PC-9 (cell line): Measurements from ENCODE around the gene IP6K3. TPM values are rescaled to one million over a fixed set of nuclear protein-coding genes. Genes with fewer than 3 reads are reported as not detected.

ENCODE experiments used
- BruUV-seq: library from RNA; stranded (reverse); fragments of 400-500 nt; replicated peaks from 2 replicates; lab custom pipeline; 2021; lab: Mats Ljungman, UMichigan
- CTCF ChIA-PET: fragments of 300-600 bp; sonication (Branson Sonifier 250); formaldehyde crosslinking; loops from one replicate; lab custom pipeline; 2022; ENCODE audit warnings: antibody characterized with exemption; lab: Charles Lee
- POLR2A ChIA-PET: fragments of 300-600 bp; sonication (Branson Sonifier 250); formaldehyde crosslinking; loops from one replicate; lab custom pipeline; 2022; ENCODE audit warnings: antibody characterized with exemption; ENCODE audit not compliant: unreplicated experiment; lab: Charles Lee
- DNase-seq, 2 experiments: peaks; one replicate each; pipeline versions ENCODE4 v3.0.0 to v3.0.0-alpha.2; 2015 to 2022; ENCODE audit warnings: mixed read lengths in 1 of 2
- H2AFZ ChIP-seq: fragments of 200-600 bp; sonication (generic); 2 replicates; pipeline ENCODE4 v1.8.1; 2017; ENCODE audit warnings: antibody characterized with exemption
- H3F3A ChIP-seq: fragments of 200-600 bp; sonication (generic); 2 replicates; pipeline ENCODE4 v1.8.1; 2017; ENCODE audit warnings: antibody characterized with exemption, mild to moderate bottlenecking, low read depth; ENCODE audit not compliant: insufficient read depth
- H3K27ac ChIP-seq: fragments of 200-600 bp; sonication (generic); 2 replicates; pipeline ENCODE4 v1.6.1; 2016; ENCODE audit warnings: mixed run types
- H3K27me3 ChIP-seq: fragments of 200-600 bp; sonication (generic); 2 replicates; pipeline ENCODE4 v1.6.1; 2016; ENCODE audit warnings: low read depth, mixed run types; ENCODE audit not compliant: insufficient read depth
- H3K36me3 ChIP-seq: fragments of 200-600 bp; sonication (generic); 2 replicates; pipeline ENCODE4 v1.6.1; 2016; ENCODE audit warnings: low read depth, mixed run types
- H3K4me1 ChIP-seq: fragments of 200-600 bp; sonication (generic); replicated peaks from 2 replicates; pipeline ENCODE4 v1.6.1; 2016; ENCODE audit warnings: mixed run types; ENCODE audit not compliant: insufficient read depth
- H3K4me2 ChIP-seq: fragments of 200-600 bp; sonication (generic); 2 replicates; pipeline ENCODE4 v1.6.1; 2017; ENCODE audit warnings: mixed run types
- H3K4me3 ChIP-seq: fragments of 200-600 bp; sonication (generic); 2 replicates; pipeline ENCODE4 v1.6.1; 2016; ENCODE audit warnings: mixed run types
- H3K79me2 ChIP-seq: fragments of 200-600 bp; sonication (generic); 2 replicates; pipeline ENCODE4 v1.6.1; 2017; ENCODE audit warnings: low read depth, mixed run types
- H3K9me2 ChIP-seq: fragments of 200-600 bp; sonication (generic); 2 replicates; pipeline ENCODE4 v1.8.1; 2017; ENCODE audit warnings: mild to moderate bottlenecking; ENCODE audit not compliant: insufficient read depth
- H3K9me3 ChIP-seq: fragments of 200-600 bp; sonication (generic); 2 replicates; pipeline ENCODE4 v1.8.1; 2016; ENCODE audit warnings: low read depth; ENCODE audit not compliant: insufficient read depth
- H4K20me1 ChIP-seq: fragments of 200-600 bp; sonication (generic); 2 replicates; pipeline ENCODE4 v1.8.1; 2017; ENCODE audit not compliant: insufficient read depth
- EZH2 ChIP-seq: fragments of 200-600 bp; sonication (generic); IDR thresholded peaks from 2 replicates; pipeline ENCODE4 v1.8.0; 2017; ENCODE audit warnings: antibody characterized with exemption, low read depth
- intact Hi-C: fragments of 100-400 bp; cut with micrococcal nuclease; formaldehyde crosslinking; loops from one replicate; pipeline ENCODE4 v1.10.0; 2022; ENCODE audit not compliant: unreplicated experiment
- total RNA-seq: library from RNA; stranded (reverse); gene quantifications from 2 replicates; pipeline ENCODE4 v1.2.3, GENCODE V29; 2021
- TF ChIP-seq, protein P1 (sequence below): fragments of 200-600 bp; sonication (generic); conservative IDR thresholded peaks from 2 replicates; pipeline ENCODE4 v1.6.1; 2017; ENCODE audit warnings: mixed run types, antibody characterized with exemption, mild to moderate bottlenecking, moderate library complexity

IP6K3 gene
- total RNA-seq, 1 experiment from 2014 or later, result not detected

DNA sequence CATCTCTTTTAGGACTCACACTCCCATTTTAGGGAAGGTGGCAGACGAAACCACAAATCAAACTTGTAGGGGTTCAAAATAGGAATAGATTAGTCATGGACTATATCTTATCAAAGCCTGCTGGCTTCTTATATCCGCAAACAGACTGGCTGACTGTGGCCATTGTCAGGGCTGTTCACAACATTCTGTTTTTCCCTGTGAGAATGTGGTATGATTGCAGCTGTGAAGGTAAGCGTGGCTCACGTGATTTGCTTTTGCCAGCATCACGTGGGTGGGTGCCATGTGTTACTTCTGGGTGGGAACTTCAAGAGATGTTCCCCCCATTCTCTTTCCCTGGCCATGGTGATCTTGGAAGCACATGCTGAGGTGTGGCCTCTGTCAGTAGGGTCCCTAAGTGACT, 5.9 kb downstream of the IP6K3 start:
- BruUV-seq, result no TSS peak
- no peak for DNase-seq
- peak overlapping the region; percentile 71 for H3K27ac ChIP-seq
- H3K9me3 ChIP-seq, result no peaks in the 10 kb centered on the region
- H3K9me2 ChIP-seq, result no peaks in the 10 kb centered on the region
- no peak overlapping the region for H3K4me3 ChIP-seq
- H3F3A ChIP-seq, result peaks cover 20% of the 10 kb centered on the region; the same call in 1 of the 2 replicates
- ChIA-PET CTCF (no interaction called here), POLR2A (interaction anchor here (0.6 kb wide), 1 partner anchor 1106 kb away, joined by 4 read pairs; no protein-coding TSS in a partner anchor)
- no peaks in the 10 kb centered on the region for H3K79me2 ChIP-seq
- H4K20me1 ChIP-seq, result no peaks in the 10 kb centered on the region
- TF ChIP-seq, protein P1, sequence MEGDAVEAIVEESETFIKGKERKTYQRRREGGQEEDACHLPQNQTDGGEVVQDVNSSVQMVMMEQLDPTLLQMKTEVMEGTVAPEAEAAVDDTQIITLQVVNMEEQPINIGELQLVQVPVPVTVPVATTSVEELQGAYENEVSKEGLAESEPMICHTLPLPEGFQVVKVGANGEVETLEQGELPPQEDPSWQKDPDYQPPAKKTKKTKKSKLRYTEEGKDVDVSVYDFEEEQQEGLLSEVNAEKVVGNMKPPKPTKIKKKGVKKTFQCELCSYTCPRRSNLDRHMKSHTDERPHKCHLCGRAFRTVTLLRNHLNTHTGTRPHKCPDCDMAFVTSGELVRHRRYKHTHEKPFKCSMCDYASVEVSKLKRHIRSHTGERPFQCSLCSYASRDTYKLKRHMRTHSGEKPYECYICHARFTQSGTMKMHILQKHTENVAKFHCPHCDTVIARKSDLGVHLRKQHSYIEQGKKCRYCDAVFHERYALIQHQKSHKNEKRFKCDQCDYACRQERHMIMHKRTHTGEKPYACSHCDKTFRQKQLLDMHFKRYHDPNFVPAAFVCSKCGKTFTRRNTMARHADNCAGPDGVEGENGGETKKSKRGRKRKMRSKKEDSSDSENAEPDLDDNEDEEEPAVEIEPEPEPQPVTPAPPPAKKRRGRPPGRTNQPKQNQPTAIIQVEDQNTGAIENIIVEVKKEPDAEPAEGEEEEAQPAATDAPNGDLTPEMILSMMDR, result no peak
- no peak for TF ChIP-seq EZH2
- peak overlapping the region; percentile 44 for H3K4me2 ChIP-seq
- 0 out of 2 replicates have a peak overlapping the region, but pooled peaks have one; percentile 10 for H2AFZ ChIP-seq
- H3K27me3 ChIP-seq, result no peaks in the 10 kb centered on the region
- H3K36me3 ChIP-seq, result no peaks in the 10 kb centered on the region
- intact Hi-C loops, result no loop called here
- peaks cover 47% of the 10 kb centered on the region for H3K4me1 ChIP-seq

DNA sequence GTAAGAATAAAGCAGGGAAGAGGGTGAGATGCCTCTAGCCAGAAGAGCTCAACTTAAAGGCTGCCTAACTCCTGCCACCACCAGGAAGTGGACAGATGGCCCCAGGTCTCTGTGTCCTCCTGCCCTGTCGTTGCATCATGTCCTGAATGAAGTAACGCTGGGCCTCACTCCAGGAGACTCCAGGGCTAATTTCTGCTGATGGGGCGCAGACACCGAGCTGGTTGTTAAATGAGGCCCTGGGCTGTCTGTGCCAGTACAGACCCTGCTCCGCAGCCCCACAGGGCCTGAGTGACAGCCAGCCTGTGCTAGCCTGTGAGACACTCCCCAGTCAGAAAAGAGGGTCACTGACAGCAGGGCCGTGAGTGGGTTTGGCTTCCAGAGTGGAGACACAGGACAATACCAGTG, 6.5 kb downstream of the IP6K3 start:
- Histone ChIP-seq H3K9me2 (no peaks in the 10 kb centered on the region), H3K4me3 (no peak overlapping the region), H3K79me2 (no peaks in the 10 kb centered on the region), H3K36me3 (no peaks in the 10 kb centered on the region), H3K9me3 (no peaks in the 10 kb centered on the region), H4K20me1 (no peaks in the 10 kb centered on the region), H3K4me1 (peaks cover 44% of the 10 kb centered on the region), H2AFZ (peak overlapping the region; percentile 10; the same call in 1 of the 2 replicates), H3K27me3 (no peaks in the 10 kb centered on the region), H3F3A (peaks cover 20% of the 10 kb centered on the region; the same call in 1 of the 2 replicates), H3K27ac (peak overlapping the region; percentile 71), H3K4me2 (peak overlapping the region; percentile 44)
- ChIA-PET CTCF (interaction anchor here (0.7 kb wide), 1 partner anchor 29 kb away, joined by 6 read pairs; the partner anchor contains the start of gene UQCC2), POLR2A (interaction anchor here (0.6 kb wide), 1 partner anchor 1105 kb away, joined by 4 read pairs; no protein-coding TSS in a partner anchor)
- no TSS peak for BruUV-seq
- intact Hi-C loops, result no loop called here
- peak; percentile 34 to 83 for DNase-seq
- TF ChIP-seq, protein P1, result no peak
- no peak for TF ChIP-seq EZH2

DNA sequence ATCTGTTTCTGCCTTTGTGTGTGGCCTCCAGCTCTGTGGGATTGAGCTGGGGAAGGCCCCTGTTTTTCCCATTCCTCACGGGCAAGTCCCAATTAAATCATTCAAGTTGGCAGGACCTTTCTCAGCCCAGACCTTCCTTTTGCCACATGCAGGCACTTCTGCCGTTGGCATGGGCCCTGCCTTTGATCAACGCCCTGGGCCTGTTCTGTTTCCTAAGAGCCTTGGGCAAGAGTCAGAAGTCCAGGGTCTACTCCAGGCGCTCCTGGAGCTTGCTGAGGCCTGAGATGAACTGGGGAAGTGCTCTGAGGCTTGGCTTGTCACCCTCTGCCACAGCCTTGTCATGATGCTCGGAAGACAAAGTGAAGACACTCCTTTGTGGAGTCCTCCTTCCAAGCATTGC, 7.1 kb downstream of the IP6K3 start:
- Histone ChIP-seq H3K27me3 (no peaks in the 10 kb centered on the region), H3K4me2 (peak overlapping the region; percentile 44), H3K79me2 (no peaks in the 10 kb centered on the region), H4K20me1 (no peaks in the 10 kb centered on the region), H3K36me3 (no peaks in the 10 kb centered on the region), H3K27ac (peak overlapping the region; percentile 71), H2AFZ (no peak overlapping the region; the same call in 1 of the 2 replicates), H3K4me1 (peaks cover 38% of the 10 kb centered on the region), H3F3A (peaks cover 19% of the 10 kb centered on the region; the same call in 1 of the 2 replicates), H3K9me3 (no peaks in the 10 kb centered on the region), H3K9me2 (no peaks in the 10 kb centered on the region), H3K4me3 (no peak overlapping the region)
- POLR2A ChIA-PET, result no interaction called here
- intact Hi-C loops, result no loop called here
- no peak for DNase-seq
- no TSS peak for BruUV-seq
- TF ChIP-seq, protein P1, result no peak
- TF ChIP-seq EZH2, result no peak
- CTCF ChIA-PET, result interaction anchor here (0.7 kb wide), 1 partner anchor 28 kb away, joined by 6 read pairs; the partner anchor contains the start of gene UQCC2
